Hematopoietic multipotent progenitor cell treated with erythropoietin and hydrocortisone succinate and interleukin-3 and kit ligand, for 17 days (in vitro differentiated cells): ENCODE results near the gene NTHL1.
"Not testable (repeated sequence)": the region's sequence is repeated elsewhere in the genome, so short reads cannot be mapped to it uniquely, and the experiment has no call there.

Experiments
- DNase-seq: peaks from one replicate; pipeline ENCODE4 v3.0.0-alpha.2; 2015; ENCODE audit warnings: low spot score

The NTHL1 gene

DNA sequence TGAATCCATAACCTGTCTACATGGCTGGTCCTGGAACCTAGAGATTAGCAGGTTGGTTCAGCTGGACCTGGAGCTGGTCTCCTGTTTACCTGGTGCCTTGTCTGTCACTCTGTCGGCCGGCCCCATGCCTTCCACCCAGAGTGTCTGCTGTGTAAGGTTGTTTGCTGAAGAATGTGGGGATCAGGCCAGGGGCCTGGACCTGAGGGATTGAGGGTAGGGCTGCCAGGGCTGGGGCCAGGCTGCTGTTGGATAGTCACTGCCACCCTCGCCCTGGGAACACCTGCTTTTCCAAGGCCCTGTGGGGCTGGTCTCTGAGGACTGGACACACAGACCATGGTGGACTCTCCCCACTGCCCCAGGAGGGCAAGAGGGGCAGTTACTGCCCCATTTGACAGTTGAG lies 19.5 kb downstream of the NTHL1 start:
- no peak for DNase-seq

- no peak for DNase-seq
Measured at GRCh38 chr16:2027024-2028010, 20.3 kb downstream of the NTHL1 start.

GRCh38 chr16:2026461-2027023 lies 21.1 kb downstream of the NTHL1 start, which contains the start of gene NHERF2:
Gene NHERF2, plus strand, starts transcription at chr16:2026902. Its CDS starts 104 bp downstream, at chr16:2027006.
- DNase-seq = no peak

DNA sequence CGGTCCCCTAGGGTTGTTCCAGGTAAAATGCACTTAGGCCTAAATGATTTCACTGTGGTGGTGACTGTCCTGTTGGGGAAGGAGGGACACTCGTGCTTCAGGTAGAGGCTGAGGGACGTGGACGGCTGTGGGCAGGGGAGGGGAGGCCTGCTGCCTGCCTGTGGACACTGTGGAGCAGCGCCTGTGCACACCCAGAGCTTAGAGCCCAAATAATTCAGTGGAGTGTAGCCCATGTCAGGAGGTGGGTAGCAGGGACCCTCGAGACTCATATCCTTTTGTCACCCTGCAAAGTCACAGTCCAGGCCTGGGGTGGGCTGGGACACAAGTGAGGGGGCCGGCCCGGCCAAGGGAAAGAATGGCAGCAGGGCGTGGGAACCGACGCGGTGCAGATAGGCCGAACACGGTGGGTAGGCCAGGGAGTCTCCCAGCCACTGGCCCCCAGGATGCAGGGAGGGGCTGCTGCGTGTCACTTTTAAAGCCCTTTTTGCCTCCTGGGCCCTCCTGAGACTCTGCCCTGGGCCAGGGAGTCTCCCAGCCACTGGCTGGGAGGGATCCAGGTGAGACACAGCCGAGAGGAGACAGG lies 21.7 kb downstream of the NTHL1 start:
- no peak for DNase-seq

DNA sequence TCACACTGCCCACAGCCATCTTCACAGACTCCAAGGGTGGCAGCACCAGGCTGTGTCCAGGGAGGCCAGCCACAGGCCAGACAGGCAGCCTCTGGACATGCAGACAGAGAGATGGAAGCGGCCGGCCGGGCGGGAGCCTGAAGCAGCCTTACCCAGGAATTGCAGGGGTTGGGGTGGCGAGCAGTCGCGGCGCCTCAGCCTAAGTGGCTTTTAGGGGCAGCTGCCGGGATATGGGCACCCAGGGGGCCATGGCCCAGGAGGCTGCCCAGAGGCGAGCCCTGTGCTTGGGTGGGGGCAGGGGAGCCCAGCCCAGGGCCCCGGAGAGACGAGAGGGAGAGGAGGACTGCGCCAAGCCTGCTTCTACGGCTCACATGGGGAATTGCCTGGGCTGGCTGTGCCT lies 22.4 kb downstream of the NTHL1 start:
- DNase-seq = no peak

GRCh38 chr16:2024032-2024420 lies 23.6 kb downstream of the NTHL1 start:
- DNase-seq = no peak

DNA sequence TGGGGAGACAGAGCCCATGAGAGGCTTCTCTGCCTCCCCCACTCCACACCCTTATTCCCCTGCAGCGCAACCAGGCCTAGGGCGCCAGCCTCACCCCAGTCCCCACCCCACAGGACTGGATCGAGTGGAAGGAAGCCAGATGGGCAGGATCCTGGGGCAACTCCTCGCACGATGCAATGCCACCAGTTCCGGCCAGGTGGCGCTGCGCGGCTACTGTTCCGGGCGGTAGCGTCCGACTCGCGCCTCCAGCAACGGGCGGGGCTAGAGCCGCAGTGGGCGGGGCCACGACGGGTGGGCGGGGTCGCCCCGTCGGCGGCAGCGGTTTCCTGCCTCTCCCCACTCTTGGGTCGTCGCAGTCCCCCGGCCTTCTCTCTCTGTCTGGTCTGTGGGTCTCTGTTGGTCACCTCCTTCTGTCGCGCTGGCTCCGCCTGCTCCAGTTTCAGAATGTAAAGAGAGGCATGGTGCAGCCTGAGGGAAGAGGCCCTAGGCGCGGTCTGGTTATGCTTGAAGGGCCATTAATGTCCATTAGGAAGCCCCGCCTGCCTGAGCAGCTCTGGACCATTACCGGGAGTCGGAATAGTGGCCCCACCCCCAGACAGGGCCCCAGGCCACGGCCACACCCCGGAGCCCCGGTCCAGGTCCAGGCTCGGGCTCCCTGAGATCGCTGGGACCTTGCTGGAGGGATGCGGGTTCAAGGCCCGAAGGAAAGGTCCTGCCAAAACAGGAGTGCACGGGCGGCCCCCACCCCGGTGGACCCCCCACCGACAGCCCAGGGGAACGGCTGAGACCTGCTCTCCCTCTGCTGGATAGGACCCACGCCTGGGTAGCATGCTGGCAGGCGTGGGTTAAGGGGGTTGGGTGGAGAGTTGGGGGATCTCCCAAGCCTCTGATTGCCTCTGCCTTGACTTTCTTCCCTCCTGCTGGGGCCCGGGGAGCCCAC lies 24.3 kb downstream of the NTHL1 start:
- DNase-seq = peak; percentile 92

GRCh38 chr16:2022723-2023091 lies 24.9 kb downstream of the NTHL1 start:
- DNase-seq = no peak

- no peak for DNase-seq
Measured at GRCh38 chr16:2019921-2020831, 27.5 kb downstream of the NTHL1 start.

DNA sequence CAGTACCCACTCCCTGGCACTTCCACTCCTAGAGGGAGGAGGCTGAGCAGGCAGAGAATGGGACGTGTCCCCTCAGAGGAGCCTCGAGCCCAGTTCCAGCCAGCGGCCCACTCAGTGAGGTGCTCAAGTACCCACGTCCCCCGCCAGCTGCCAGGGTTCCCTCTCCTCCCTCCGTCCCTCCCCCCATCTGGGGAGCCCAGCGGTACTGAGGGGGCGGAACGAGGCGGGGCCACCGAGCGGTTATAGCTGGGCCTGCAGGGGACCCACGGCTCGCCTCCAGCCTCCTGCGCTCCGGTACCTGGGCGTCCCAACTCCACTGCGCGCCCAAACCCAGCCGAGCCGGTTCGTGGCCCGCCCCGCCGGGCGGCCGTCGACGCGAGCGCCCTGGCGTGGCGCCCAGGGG lies 28.1 kb downstream of the NTHL1 start, which contains the start of gene NPW:
Gene NPW (plus strand): TSS at position 268 of the 403 bp plus-strand sequence.
- DNase-seq = no peak

GRCh38 chr16:2016407-2016922 lies 31.2 kb downstream of the NTHL1 start:
- DNase-seq = no peak

DNA sequence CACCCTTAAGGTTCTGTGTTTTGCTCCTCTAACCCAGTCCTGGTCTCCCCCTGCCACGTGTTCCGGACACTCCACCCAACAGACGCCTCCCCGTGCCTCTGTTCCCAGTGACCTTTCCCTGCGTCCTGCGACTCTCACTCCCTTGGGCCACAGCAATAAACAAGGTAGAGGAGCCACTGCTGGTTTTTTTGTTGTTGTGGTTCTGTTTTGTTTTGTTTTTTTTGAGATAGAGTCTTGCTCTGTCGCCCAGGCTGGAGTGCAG lies 31.8 kb downstream of the NTHL1 start:
- no peak for DNase-seq

GRCh38 chr16:2015117-2015946 lies 32.3 kb downstream of the NTHL1 start:
- DNase-seq = no peak

GRCh38 chr16:2013527-2013926 lies 34.1 kb downstream of the NTHL1 start:
- no peak for DNase-seq

GRCh38 chr16:2011726-2012125 lies 35.9 kb downstream of the NTHL1 start:
- DNase-seq = not testable (repeated sequence)

DNA sequence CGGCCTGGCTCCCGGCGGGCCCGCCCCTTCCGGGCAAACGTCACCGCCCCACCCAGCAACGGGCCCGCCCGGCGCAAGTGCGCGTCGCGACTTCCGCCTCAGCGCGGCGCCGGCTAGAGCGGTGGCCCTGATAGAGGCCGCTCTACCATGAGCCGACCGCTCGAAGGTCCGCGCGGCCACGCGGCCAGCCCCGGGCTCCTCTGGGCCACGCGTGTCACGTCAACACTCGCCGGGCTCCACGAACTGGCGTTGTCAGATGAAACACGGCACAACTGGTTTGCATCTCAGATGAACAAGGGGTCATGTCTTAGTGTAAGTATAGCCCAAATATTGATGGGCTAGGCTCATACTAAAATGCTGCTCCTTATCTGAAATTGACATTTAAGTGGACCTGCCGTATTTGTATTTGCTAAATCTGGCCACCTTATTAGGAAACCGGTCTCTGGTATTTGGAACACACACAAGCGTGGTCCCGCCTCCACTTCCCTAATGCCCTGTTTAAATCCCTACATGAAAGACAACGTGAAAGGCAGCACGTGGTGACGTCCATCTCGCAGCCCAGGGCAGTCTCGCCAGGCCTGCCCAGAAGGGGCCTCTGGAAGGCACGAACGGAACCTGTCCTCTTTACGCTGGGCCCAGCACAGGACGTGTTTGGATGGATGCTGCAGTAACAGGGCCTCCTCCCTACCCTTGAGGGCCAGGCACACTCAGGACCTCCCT lies 37.7 kb downstream of the NTHL1 start, which contains the start of gene ZNF598:
Gene ZNF598 (minus strand): TSS at position 31 of the 720 bp plus-strand sequence.
- peak; percentile 91 for DNase-seq

GRCh38 chr16:2009164-2009711 lies 38.4 kb downstream of the NTHL1 start:
- no peak for DNase-seq

- no peak for DNase-seq
Measured at GRCh38 chr16:2008631-2009163, 38.9 kb downstream of the NTHL1 start.
